K562 (cell line): ENCODE results near the gene BACE1. TPM values are rescaled to one million over a fixed set of nuclear protein-coding genes. Genes with fewer than 3 reads are reported as not detected.
A peak's percentile ranks its signal among the peaks of the same experiment; 100 is the strongest.

Source experiments
- ATAC-seq: fragments of 200-7000 bp; cut with Tn5 transposase; 3 replicates; pipeline ENCODE4 v1.9.1; 2020; ENCODE audit warnings: moderate library complexity
- BruUV-seq: library from RNA; stranded (reverse); fragments of 400-500 nt; replicated peaks from 2 replicates; lab custom pipeline; 2021; lab: Mats Ljungman, UMichigan
- CTCF ChIA-PET: fragments of 300-600 bp; formaldehyde crosslinking; extraction: SDS; loops from one replicate; lab custom pipeline; 2021; ENCODE audit warnings: low intra/inter-chr PET ratio; lab: Yijun Ruan, JAX
- POLR2A ChIA-PET: fragments of 300-600, 350-650 bp; sonication (Branson Sonifier 250); formaldehyde crosslinking; extraction: SDS; loops from one replicate; lab custom pipeline; 2021; ENCODE audit warnings: antibody characterized with exemption, inconsistent platforms; lab: Yijun Ruan, JAX
- DNase-seq, 4 experiments: peaks; one replicate each; pipeline versions ENCODE4 v3.0.0 to v3.0.0-alpha.2; 2011 to 2018; ENCODE audit warnings: low spot score in 3 of 4, mixed read lengths in 3 of 4; ENCODE audit errors: extremely low read depth in 1 of 4
- FAIRE-seq: peaks from 2 replicates; lab custom pipeline; 2011; peaks lifted over from hg19 to GRCh38; lab: Jason Lieb, UNC
- H2AFZ ChIP-seq: 2 replicates; pipeline ENCODE4 v1.6.0; 2011; ENCODE audit warnings: low read depth, low read length, control low read depth, inconsistent platforms
- H3K27ac ChIP-seq: fragments of 200-600 bp; 3 replicates; pipeline ENCODE4 v1.8.0; 2011; ENCODE audit warnings: low read depth, mild to moderate bottlenecking, control low read depth, inconsistent platforms, low read length, moderate library complexity, mixed read lengths; ENCODE audit errors: extremely low read depth
- H3K27me3 ChIP-seq, 2 experiments: fragments of 300-600 bp in 1 of 2; 2 replicates in 1 of 2; 3 replicates in 1 of 2; pipeline versions ENCODE4 v1.6.0 to v1.8.0; 2011; ENCODE audit warnings: inconsistent platforms in 2 of 2, low read length in 2 of 2, mild to moderate bottlenecking in 1 of 2, mixed read lengths in 1 of 2, moderate library complexity in 1 of 2; ENCODE audit not compliant: control insufficient read depth in 2 of 2, insufficient read depth in 2 of 2
- H3K36me3 ChIP-seq: fragments of 300-600 bp; 3 replicates; pipeline ENCODE4 v1.8.0; 2011; ENCODE audit warnings: mild to moderate bottlenecking, low read length, inconsistent platforms; ENCODE audit not compliant: control insufficient read depth, insufficient read depth
- H3K4me1 ChIP-seq, 2 experiments: fragments of 200-600 bp in 1 of 2; replicated peaks in 1 of 2; 2 replicates in 1 of 2; 3 replicates in 1 of 2; pipeline versions ENCODE4 v1.5.1 to v1.8.0; 2011; ENCODE audit warnings: inconsistent platforms in 2 of 2, low read length in 2 of 2, mild to moderate bottlenecking in 1 of 2, mixed read lengths in 1 of 2, moderate library complexity in 1 of 2; ENCODE audit not compliant: control insufficient read depth in 2 of 2, insufficient read depth in 2 of 2
- H3K4me2 ChIP-seq: 2 replicates; pipeline ENCODE4 v1.6.1; 2011; ENCODE audit warnings: low read length, control low read depth, inconsistent platforms, mixed read lengths; ENCODE audit not compliant: insufficient read depth
- H3K4me3 ChIP-seq: fragments of 200-600 bp; sonication (generic), shearing (Covaris generic); 2 replicates; pipeline ENCODE4 v1.5.1; 2016; ENCODE audit warnings: control low read depth, inconsistent platforms
- H3K79me2 ChIP-seq: fragments of 200-600 bp; 3 replicates; pipeline ENCODE4 v1.8.0; 2011; ENCODE audit warnings: low read length, inconsistent platforms; ENCODE audit not compliant: control insufficient read depth, insufficient read depth
- H3K9ac ChIP-seq, 2 experiments: 2 replicates each; pipeline versions ENCODE4 v1.6.0 to v1.6.1; 2011; ENCODE audit warnings: low read depth in 2 of 2, low read length in 2 of 2, control low read depth in 1 of 2, inconsistent platforms in 1 of 2, mild to moderate bottlenecking in 1 of 2, mixed read lengths in 1 of 2; ENCODE audit not compliant: insufficient read depth in 1 of 2
- H3K9me1 ChIP-seq: one replicate; pipeline ENCODE4 v1.6.0; 2011; ENCODE audit warnings: inconsistent platforms, mild to moderate bottlenecking, low read length, moderate library complexity; ENCODE audit not compliant: control insufficient read depth, insufficient read depth
- H3K9me3 ChIP-seq: replicated peaks from 2 replicates; pipeline ENCODE4 v1.5.1; 2011; ENCODE audit warnings: low read depth, low read length, inconsistent platforms; ENCODE audit not compliant: control insufficient read depth, insufficient read depth
- H4K20me1 ChIP-seq: replicated peaks from 2 replicates; pipeline ENCODE4 v1.6.1; 2011; ENCODE audit warnings: low read length, inconsistent platforms, mixed read lengths; ENCODE audit not compliant: control insufficient read depth, insufficient read depth
- CBX3 ChIP-seq, 2 experiments: IDR thresholded peaks; 1 replicate in 1 of 2; 2 replicates in 1 of 2; pipeline ENCODE4 v1.6.1; 2012; ENCODE audit warnings: inconsistent platforms in 2 of 2, low read length in 2 of 2, borderline replicate concordance in 1 of 2, control low read depth in 1 of 2
- CTCF ChIP-seq, 3 experiments: IDR thresholded peaks in 2 of 3; conservative IDR thresholded peaks in 1 of 3; 2 replicates each; pipeline ENCODE4 v1.5.1; 2011 to 2012; ENCODE audit warnings: low read length in 3 of 3, mild to moderate bottlenecking in 3 of 3, control low read depth in 2 of 3, improper control_type of control experiment in 1 of 3, inconsistent platforms in 1 of 3, low read depth in 1 of 3, mixed read lengths in 1 of 3, moderate library complexity in 1 of 3; ENCODE audit not compliant: insufficient read depth in 2 of 3
- RAD51 ChIP-seq: fragments of 450-650 bp; IDR thresholded peaks from 2 replicates; pipeline ENCODE4 v1.7.1; 2016; ENCODE audit warnings: low read depth, mild to moderate bottlenecking, borderline replicate concordance
- SREBF2 ChIP-seq: sonication (generic); formaldehyde crosslinking; IDR thresholded peaks from 2 replicates; pipeline ENCODE4 v1.4.0; 2020; ENCODE audit warnings: mild to moderate bottlenecking, missing genetic modification reagents
- STAT5B ChIP-seq: fragments of 250-450 bp; sonication (Bioruptor Pico); IDR thresholded peaks from 2 replicates; pipeline ENCODE4 v1.8.0; 2021; ENCODE audit warnings: mild to moderate bottlenecking, inconsistent platforms
- TFE3 ChIP-seq: fragments of 450-650 bp; formaldehyde crosslinking; IDR thresholded peaks from 2 replicates; pipeline ENCODE4 v1.4.0; 2020; ENCODE audit warnings: mild to moderate bottlenecking, mixed read lengths
- WGBS: fragments of 100-300 bp; shearing (Covaris generic); methylation state at CpG from one replicate; pipeline ENCODE4 v1.1.6; 2016; ENCODE audit warnings: low coverage, mixed read lengths; ENCODE audit not compliant: insufficient coverage; ENCODE audit errors: missing lambda C conversion rate; 5-methylcytosine and 5-hydroxymethylcytosine counted together
- in situ Hi-C: fragments of 300-500 bp; cut with MboI; formaldehyde crosslinking; loops from 4 replicates; pipeline ENCODE4 v1.15.0; 2018; ENCODE audit warnings: inconsistent platforms, mixed read lengths
- intact Hi-C: fragments of 100-400 bp; cut with micrococcal nuclease; formaldehyde crosslinking; loops from 2 replicates; pipeline ENCODE4 v1.14.2; 2022
- polyA plus RNA-seq, 8 experiments: library from polyadenylated mRNA; depleted of rRNA in 4 of 8; stranded (reverse) in 5 of 8; unstranded in 3 of 8; fragments of >200 nt; fragmentation: Nextera tagmentation in 2 of 8; fragmentation: Illumina TruSeq in 1 of 8; extraction: Ambion mirVana in 2 of 8; extraction: Trizol in 1 of 8; gene quantifications; 2 replicates each; pipeline versions ENCODE4 v1.2.1 to v1.2.3, GENCODE V29; 2011 to 2014; ENCODE audit warnings: inconsistent platforms in 1 of 8, missing spikeins in 1 of 8
- total RNA-seq, 7 experiments: library from RNA; depleted of rRNA in 6 of 7; stranded (reverse); fragments of >200 nt in 6 of 7; fragmentation: Illumina TruSeq in 2 of 7; extraction: Trizol in 2 of 7; gene quantifications; 2 replicates each; pipeline versions ENCODE4 v1.2.1 to v1.2.3, GENCODE V29; 2011 to 2021; ENCODE audit warnings: low replicate concordance in 1 of 7

The BACE1 gene
- total and polyA plus RNA-seq, 9 of the 15 experiments (the other 6 are each of a cell fraction or from before 2014, with no cell fraction given), result 0.01 to 0.25 (median 0.16) TPM; not detected in 5

GRCh38 chr11:117281869-117282268, 34.2 kb downstream of the BACE1 start:
- TF ChIP-seq SREBF2 (CRISPR knock-in tag), result no peak
- TF ChIP-seq RAD51, result no peak
- TF ChIP-seq STAT5B (CRISPR knock-in tag), result no peak
- no peak for TF ChIP-seq CTCF (IDR thresholded peaks at IDR 0.05 in 2 of 3, conservative IDR thresholded peaks at IDR 0.05 in 1 of 3; ENCODE audit: insufficient read depth in 2 of 3, low read depth in 1 of 3, low read length in 3 of 3)
- no peak for TF ChIP-seq TFE3
- no peak for TF ChIP-seq CBX3 (IDR thresholded peaks at IDR 0.05; ENCODE audit: borderline replicate concordance in 1 of 2, low read length in 2 of 2)
- TF ChIP-seq, all 486 proteins: peak for 0
- Histone ChIP-seq H3K9me3 (no peaks in the 10 kb centered on the region), H3K79me2 (no peaks in the 10 kb centered on the region), H3K9me1 (no peaks in the 10 kb centered on the region), H3K4me2 (no peak overlapping the region), H2AFZ (no peak overlapping the region), H3K4me3 (no peak overlapping the region), H3K27me3 (no peaks in the 10 kb centered on the region), H3K27ac (no peak overlapping the region), H4K20me1 (peaks cover 3% of the 10 kb centered on the region; the same call in 1 of the 2 replicates), H3K4me1 (peaks cover 0 to 5% of the 10 kb centered on the region in 2 experiments; a peak in 3 of 5 replicates), H3K36me3 (peaks cover 57% of the 10 kb centered on the region), H3K9ac (no peak overlapping the region)
- FAIRE-seq, result no peak
- intact Hi-C loops, result no loop called here
- POLR2A ChIA-PET, result no interaction called here
- 76% methylated on average over 6 of the region's 7 CpGs for WGBS
- no peak for ATAC-seq
- no peak for DNase-seq
- in situ Hi-C loops, result no loop called here
- BruUV-seq, result TSS peak; percentile 54
- CTCF ChIA-PET, result no interaction called here
